ENCODE measurements around the gene SLC6A3.
A peak's percentile ranks its signal among the peaks of the same experiment; 100 is the strongest.
"Not testable (repeated sequence)": the region's sequence is repeated elsewhere in the genome, so short reads cannot be mapped to it uniquely, and the experiment has no call there.

SLC6A3 gene

GRCh38 chr5:1362242-1363015, 82.8 kb downstream of the SLC6A3 start:
- DNase-seq: no peak

- DNase-seq: no peak
Observed at GRCh38 chr5:1360861-1361260, 84.4 kb downstream of the SLC6A3 start.

GRCh38 chr5:1360367-1360766, 84.9 kb downstream of the SLC6A3 start:
- DNase-seq: not testable (repeated sequence)

- DNase-seq: no peak
Observed at GRCh38 chr5:1359713-1360112, 85.5 kb downstream of the SLC6A3 start.

GRCh38 chr5:1359031-1359645, 86.1 kb downstream of the SLC6A3 start:
- no peak for DNase-seq

GRCh38 chr5:1358726-1359025, 86.6 kb downstream of the SLC6A3 start:
- no peak for DNase-seq

- no peak for DNase-seq
Observed at GRCh38 chr5:1357946-1358725, 87.1 kb downstream of the SLC6A3 start.

- DNase-seq: no peak
Observed at GRCh38 chr5:1356873-1357787, 88.1 kb downstream of the SLC6A3 start.

- no peak for DNase-seq
Observed at GRCh38 chr5:1354576-1354975, 90.7 kb downstream of the SLC6A3 start.

GRCh38 chr5:1352231-1353219, 92.7 kb downstream of the SLC6A3 start:
- no peak for DNase-seq

- no peak for DNase-seq
Observed at GRCh38 chr5:1351156-1351555, 94.1 kb downstream of the SLC6A3 start.

GRCh38 chr5:1349246-1349645, 96.0 kb downstream of the SLC6A3 start:
- DNase-seq: no peak

GRCh38 chr5:1348986-1349245, 96.3 kb downstream of the SLC6A3 start:
- no peak for DNase-seq

- DNase-seq: no peak
Observed at GRCh38 chr5:1347571-1347970, 97.7 kb downstream of the SLC6A3 start.

- no peak for DNase-seq
Observed at GRCh38 chr5:1346627-1347440, 98.4 kb downstream of the SLC6A3 start.

- DNase-seq: no peak
Observed at GRCh38 chr5:1345876-1346626, 99.2 kb downstream of the SLC6A3 start.

- DNase-seq: peak; percentile 9
Observed at GRCh38 chr5:1344975-1345838, 100.0 kb downstream of the SLC6A3 start, which contains the start of gene CLPTM1L. CLPTM1L (minus strand) TSS chr5:1345099; CDS start chr5:1344841, 258 bp downstream.

- no peak for DNase-seq
Observed at GRCh38 chr5:1343931-1344901, 101.0 kb downstream of the SLC6A3 start.

Data from NCI-H1436 treated with DMSO at 0.1 percent for 48 hours (cell line).